IPS-18c (cell line): ENCODE data around the gene ZDBF2.
"Not testable (repeated sequence)": the region's sequence is repeated elsewhere in the genome, so short reads cannot be mapped to it uniquely, and the experiment has no call there.

Experiments used
- H3K4me3 ChIP-seq: 2 replicates; pipeline ENCODE4 v1.7.0; 2013; ENCODE audit warnings: low read depth, mild to moderate bottlenecking, low read length, moderate library complexity; ENCODE audit not compliant: insufficient read depth
- H3K9me3 ChIP-seq: one replicate; pipeline ENCODE4 v1.6.1; 2013; ENCODE audit warnings: mild to moderate bottlenecking, low read length, moderate library complexity; ENCODE audit not compliant: control insufficient read depth, insufficient read depth

ZDBF2 gene

GRCh38 chr2:206287197-206287596, 12.7 kb downstream of the ZDBF2 start:
- no peak overlapping the region for H3K4me3 ChIP-seq
- H3K9me3 ChIP-seq: peaks cover 2% of the 10 kb centered on the region

GRCh38 chr2:206289391-206289790, 14.9 kb downstream of the ZDBF2 start:
- Histone ChIP-seq H3K9me3 (peaks cover 2% of the 10 kb centered on the region), H3K4me3 (no peak overlapping the region)

GRCh38 chr2:206296128-206296527, 21.7 kb downstream of the ZDBF2 start:
- H3K9me3 ChIP-seq: no peaks in the 10 kb centered on the region
- no peak overlapping the region for H3K4me3 ChIP-seq

GRCh38 chr2:206299608-206300007, 25.1 kb downstream of the ZDBF2 start:
- H3K9me3 ChIP-seq, H3K4me3 ChIP-seq: not testable (repeated sequence)

GRCh38 chr2:206305523-206306245, 31.2 kb downstream of the ZDBF2 start:
- H3K9me3 ChIP-seq: no peaks in the 10 kb centered on the region
- H3K4me3 ChIP-seq: no peak overlapping the region

- no peak overlapping the region for H3K4me3 ChIP-seq
- no peaks in the 10 kb centered on the region for H3K9me3 ChIP-seq
These were observed 36.6 kb downstream of the ZDBF2 start for GRCh38 chr2:206311026-206311425.

GRCh38 chr2:206316141-206316540, 41.7 kb downstream of the ZDBF2 start:
- H3K4me3 ChIP-seq: no peak overlapping the region

GRCh38 chr2:206323033-206323432, 48.6 kb downstream of the ZDBF2 start:
- peaks cover 4% of the 10 kb centered on the region for H3K9me3 ChIP-seq
- no peak overlapping the region for H3K4me3 ChIP-seq

More at GRCh38 chr2:206316141-206316540, 41.7 kb downstream of the ZDBF2 start:
- peaks cover 4% of the 10 kb centered on the region for H3K9me3 ChIP-seq

GRCh38 chr2:206323486-206323885, 49.0 kb downstream of the ZDBF2 start:
- H3K9me3 ChIP-seq: peaks cover 4% of the 10 kb centered on the region

GRCh38 chr2:206324869-206325268, 50.4 kb downstream of the ZDBF2 start:
- H3K4me3 ChIP-seq: no peak overlapping the region
- H3K9me3 ChIP-seq: no peaks in the 10 kb centered on the region

More at GRCh38 chr2:206323486-206323885, 49.0 kb downstream of the ZDBF2 start:
- no peak overlapping the region for H3K4me3 ChIP-seq

GRCh38 chr2:206328974-206329373, 54.5 kb downstream of the ZDBF2 start:
- no peak overlapping the region for H3K4me3 ChIP-seq
- H3K9me3 ChIP-seq: no peaks in the 10 kb centered on the region

GRCh38 chr2:206336861-206337260, 62.4 kb downstream of the ZDBF2 start:
- Histone ChIP-seq H3K4me3 (no peak overlapping the region), H3K9me3 (no peaks in the 10 kb centered on the region)

GRCh38 chr2:206337956-206338355, 63.5 kb downstream of the ZDBF2 start:
- Histone ChIP-seq H3K9me3 (no peaks in the 10 kb centered on the region), H3K4me3 (no peak overlapping the region)

GRCh38 chr2:206341396-206341795, 66.9 kb downstream of the ZDBF2 start:
- Histone ChIP-seq H3K4me3 (no peak overlapping the region), H3K9me3 (peaks cover 3% of the 10 kb centered on the region)

- Histone ChIP-seq H3K9me3 (peaks cover 3% of the 10 kb centered on the region), H3K4me3 (no peak overlapping the region)
These were observed 68.7 kb downstream of the ZDBF2 start for GRCh38 chr2:206343144-206343543.

GRCh38 chr2:206343816-206344215, 69.4 kb downstream of the ZDBF2 start:
- Histone ChIP-seq H3K4me3 (no peak overlapping the region), H3K9me3 (peaks cover 3% of the 10 kb centered on the region)

GRCh38 chr2:206345606-206346005, 71.1 kb downstream of the ZDBF2 start:
- Histone ChIP-seq H3K9me3 (peaks cover 5% of the 10 kb centered on the region), H3K4me3 (no peak overlapping the region)

- H3K4me3 ChIP-seq: no peak overlapping the region
These were observed 74.9 kb downstream of the ZDBF2 start for GRCh38 chr2:206349375-206349774.

GRCh38 chr2:206352571-206352970, 78.1 kb downstream of the ZDBF2 start:
- no peak overlapping the region for H3K4me3 ChIP-seq
- peaks cover 4% of the 10 kb centered on the region for H3K9me3 ChIP-seq

More at GRCh38 chr2:206349375-206349774, 74.9 kb downstream of the ZDBF2 start:
- peaks cover 2% of the 10 kb centered on the region for H3K9me3 ChIP-seq
